ENCODE results near the gene TTC23.

DNA sequence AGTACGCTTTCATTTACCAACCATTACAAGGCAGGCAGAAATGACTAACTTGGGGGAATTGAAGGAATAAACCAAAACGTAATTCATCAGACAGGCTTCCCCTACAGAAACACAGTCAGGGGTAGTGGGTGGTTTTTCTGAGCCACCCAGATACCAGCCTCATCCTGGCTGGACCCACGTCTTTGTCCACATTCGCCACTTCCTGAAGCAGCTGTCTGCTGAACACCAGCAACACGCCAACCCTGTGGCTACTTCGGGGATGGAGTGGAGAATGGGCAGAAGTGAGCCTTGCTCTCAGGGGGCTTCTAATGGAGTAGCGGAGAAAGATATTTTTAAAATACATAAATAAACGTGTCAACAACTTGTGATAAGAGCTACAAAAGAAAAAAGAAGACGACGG is 104.4 kb downstream of the TTC23 start:
- TF ChIP-seq, protein P1, sequence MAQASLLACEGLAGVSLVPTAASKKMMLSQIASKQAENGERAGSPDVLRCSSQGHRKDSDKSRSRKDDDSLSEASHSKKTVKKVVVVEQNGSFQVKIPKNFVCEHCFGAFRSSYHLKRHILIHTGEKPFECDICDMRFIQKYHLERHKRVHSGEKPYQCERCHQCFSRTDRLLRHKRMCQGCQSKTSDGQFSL (CRISPR knock-in tag; IDR thresholded peaks at IDR 0.05), result no peak
- TF ChIP-seq, protein P1 (tag; IDR thresholded peaks at IDR 0.05), result no peak
- TF ChIP-seq, protein P2, sequence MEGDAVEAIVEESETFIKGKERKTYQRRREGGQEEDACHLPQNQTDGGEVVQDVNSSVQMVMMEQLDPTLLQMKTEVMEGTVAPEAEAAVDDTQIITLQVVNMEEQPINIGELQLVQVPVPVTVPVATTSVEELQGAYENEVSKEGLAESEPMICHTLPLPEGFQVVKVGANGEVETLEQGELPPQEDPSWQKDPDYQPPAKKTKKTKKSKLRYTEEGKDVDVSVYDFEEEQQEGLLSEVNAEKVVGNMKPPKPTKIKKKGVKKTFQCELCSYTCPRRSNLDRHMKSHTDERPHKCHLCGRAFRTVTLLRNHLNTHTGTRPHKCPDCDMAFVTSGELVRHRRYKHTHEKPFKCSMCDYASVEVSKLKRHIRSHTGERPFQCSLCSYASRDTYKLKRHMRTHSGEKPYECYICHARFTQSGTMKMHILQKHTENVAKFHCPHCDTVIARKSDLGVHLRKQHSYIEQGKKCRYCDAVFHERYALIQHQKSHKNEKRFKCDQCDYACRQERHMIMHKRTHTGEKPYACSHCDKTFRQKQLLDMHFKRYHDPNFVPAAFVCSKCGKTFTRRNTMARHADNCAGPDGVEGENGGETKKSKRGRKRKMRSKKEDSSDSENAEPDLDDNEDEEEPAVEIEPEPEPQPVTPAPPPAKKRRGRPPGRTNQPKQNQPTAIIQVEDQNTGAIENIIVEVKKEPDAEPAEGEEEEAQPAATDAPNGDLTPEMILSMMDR (IDR thresholded peaks at IDR 0.05 in 2 of 3, conservative IDR thresholded peaks at IDR 0.05 in 1 of 3; ENCODE audit: insufficient read depth in 2 of 3, low read depth in 1 of 3, low read length in 3 of 3), result no peak
- TF ChIP-seq, protein P3, sequence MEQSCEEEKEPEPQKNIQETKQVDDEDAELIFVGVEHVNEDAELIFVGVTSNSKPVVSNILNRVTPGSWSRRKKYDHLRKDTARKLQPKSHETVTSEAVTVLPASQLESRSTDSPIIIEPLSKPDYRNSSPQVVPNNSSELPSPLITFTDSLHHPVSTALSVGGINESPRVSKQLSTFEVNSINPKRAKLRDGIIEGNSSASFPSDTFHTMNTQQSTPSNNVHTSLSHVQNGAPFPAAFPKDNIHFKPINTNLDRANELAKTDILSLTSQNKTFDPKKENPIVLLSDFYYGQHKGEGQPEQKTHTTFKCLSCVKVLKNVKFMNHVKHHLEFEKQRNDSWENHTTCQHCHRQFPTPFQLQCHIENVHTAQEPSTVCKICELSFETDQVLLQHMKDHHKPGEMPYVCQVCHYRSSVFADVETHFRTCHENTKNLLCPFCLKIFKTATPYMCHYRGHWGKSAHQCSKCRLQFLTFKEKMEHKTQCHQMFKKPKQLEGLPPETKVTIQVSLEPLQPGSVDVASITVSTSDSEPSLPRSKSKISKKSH (CRISPR knock-in tag; IDR thresholded peaks at IDR 0.05), result no peak
- no peak for TF ChIP-seq SP2 (IDR thresholded peaks at IDR 0.05; ENCODE audit: extremely low read depth, low read depth, low read length, poor library complexity, severe bottlenecking)
- TF ChIP-seq POLR2A (conservative IDR thresholded peaks at IDR 0.05), result no peak
- no peak for TF ChIP-seq ZNF282 (CRISPR knock-in tag; IDR thresholded peaks at IDR 0.05)

Data from K562 (cell line).